K562 treated with DMSO at 1 percent for 48 hours (cell line): ENCODE measurements around the gene ZNF699. TPM values are rescaled to one million over a fixed set of nuclear protein-coding genes. Genes with fewer than 3 reads are reported as not detected.

ENCODE experiments used
- total RNA-seq: library from RNA; unstranded; fragments of 300-600 nt; gene quantifications from 2 replicates; pipeline ENCODE4 v1.2.3, GENCODE V29; 2022; ENCODE audit warnings: low replicate concordance; ENCODE audit errors: extremely low read depth

The ZNF699 gene
- not detected in 2 replicates for total RNA-seq

GRCh38 chr19:9309139-9309973, at the start of gene ZNF699:
TSS of gene ZNF699 (minus strand) at chr19:9309838. CDS start at chr19:9305119, 4,719 bp downstream.

DNA sequence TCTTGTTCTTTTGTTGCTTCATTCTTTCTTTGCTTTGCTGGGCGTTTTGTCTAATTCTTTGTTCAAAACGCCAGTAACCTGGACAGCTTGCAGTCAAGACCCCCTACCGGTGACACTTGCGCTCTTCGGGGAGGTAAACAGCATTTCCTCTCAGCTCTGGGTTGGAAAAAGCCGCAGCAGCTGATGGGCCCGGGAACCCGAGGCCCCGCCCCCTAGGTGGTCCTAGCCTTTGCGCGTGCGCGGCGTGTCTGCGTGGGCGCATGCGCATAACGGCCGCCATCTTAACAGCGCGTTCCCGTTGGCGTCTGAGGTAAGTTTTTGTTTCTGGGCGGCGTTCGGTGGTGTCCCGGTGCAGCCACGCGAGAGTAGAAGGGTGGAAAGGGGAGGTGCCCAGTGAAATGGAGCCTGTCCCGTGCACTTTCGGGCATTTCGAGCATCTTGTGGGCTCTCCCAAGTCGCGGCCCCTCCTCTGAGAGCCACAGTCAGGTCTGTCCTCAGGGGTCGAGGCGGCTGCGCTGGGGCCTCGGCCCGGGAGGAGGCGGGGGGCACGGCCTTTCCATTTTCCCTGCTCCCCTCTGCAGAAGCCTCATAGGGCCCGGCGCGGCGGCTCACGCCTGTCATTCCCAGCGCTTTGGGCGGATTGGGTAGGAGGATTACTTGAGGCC, 14.4 kb upstream of the ZNF699 start, which contains the start of gene ZNF559:
TSS of gene ZNF559 (plus strand) at position 261 of the 665 bp plus-strand sequence. CDS start 14,371 bp downstream, outside the sequence.

DNA sequence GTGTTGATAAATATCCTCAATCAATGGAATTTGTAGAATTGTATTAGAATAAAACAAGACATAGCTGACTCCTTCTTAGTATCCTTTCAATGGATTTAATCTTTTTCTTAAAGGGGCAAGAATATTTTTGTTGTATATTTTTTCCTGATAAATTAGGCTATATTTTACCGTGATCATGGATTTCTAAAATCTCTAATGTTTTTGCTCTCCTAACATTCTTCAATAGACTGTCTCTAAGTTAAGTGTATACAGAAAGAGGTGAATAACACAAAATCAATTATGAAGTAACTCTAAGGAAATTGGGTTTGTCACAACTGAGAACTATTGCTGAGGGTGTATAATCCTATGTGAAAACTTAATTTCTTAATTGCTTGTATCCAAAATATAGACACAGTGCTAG, 59.0 kb downstream of the ZNF699 start, which contains the start of gene OR7E24:
TSS of gene OR7E24 (plus strand) at position 301 of the 400 bp plus-strand sequence. CDS start 114 bp downstream, outside the sequence.

Other genes starting within 250 kb of the ZNF699 start
- not detected in 2 replicates for gene OR1M1, start 222.8 kb downstream of the ZNF699 start, total RNA-seq
- gene OR7G2, start 202.4 kb downstream of the ZNF699 start, total RNA-seq: not detected in 2 replicates
- gene OR7G1, start 194.1 kb downstream of the ZNF699 start, total RNA-seq: not detected in 2 replicates
- not detected in 2 replicates for gene OR7G3, start 182.9 kb downstream of the ZNF699 start, total RNA-seq
- gene ZNF317, start 169.4 kb downstream of the ZNF699 start, total RNA-seq: not detected in 2 replicates
- gene OR7D2, start 130.9 kb downstream of the ZNF699 start, total RNA-seq: not detected in 2 replicates
- gene OR7D4, start 90.2 kb downstream of the ZNF699 start, total RNA-seq: not detected in 2 replicates
- not detected in 2 replicates for gene OR7E24, start 58.9 kb downstream of the ZNF699 start, total RNA-seq
- not detected in 2 replicates for gene ZNF559, start 14.3 kb upstream of the ZNF699 start, total RNA-seq
- gene ZNF177, start 53.2 kb upstream of the ZNF699 start, total RNA-seq: not detected in 2 replicates
- gene ZNF266, start 125.7 kb upstream of the ZNF699 start, total RNA-seq: not detected in 2 replicates
- gene ZNF560, start 188.8 kb upstream of the ZNF699 start, total RNA-seq: not detected in 2 replicates
- not detected in 2 replicates for gene ZNF426, start 228.8 kb upstream of the ZNF699 start, total RNA-seq